ENCODE results near the gene TET2. TPM values are rescaled to one million over a fixed set of nuclear protein-coding genes. Genes with fewer than 3 reads are reported as not detected.

The TET2 gene
- total RNA-seq, 1 donor from 2014 or later, result 20.9 TPM

- Histone ChIP-seq H3K36me3 (ENCODE audit: control insufficient read depth in 3 of 3, insufficient read depth in 3 of 3, low read length in 3 of 3) (no peaks in the 10 kb centered on the region), H3K27ac (ENCODE audit: low read depth, low read length) (no peak overlapping the region), H3K27me3 (ENCODE audit: control insufficient read depth in 3 of 3, insufficient read depth in 3 of 3, low read length in 3 of 3) (no peaks in the 10 kb centered on the region), H3K4me1 (ENCODE audit: control insufficient read depth in 3 of 3, insufficient read depth in 3 of 3, low read length in 3 of 3) (peaks cover 6 to 21% (median 13%) of the 10 kb centered on the region in 3 donors), H3K9me3 (ENCODE audit: control insufficient read depth in 3 of 3, low read length in 3 of 3) (no peaks in the 10 kb centered on the region), H3K4me3 (ENCODE audit: low read length in 3 of 3) (no peak overlapping the region), H3K9ac (ENCODE audit: low read depth in 1 of 3, low read length in 3 of 3) (no peak overlapping the region)
These were observed 7.1 kb downstream of the TET2 start for GRCh38 chr4:105153749-105154148.

DNA sequence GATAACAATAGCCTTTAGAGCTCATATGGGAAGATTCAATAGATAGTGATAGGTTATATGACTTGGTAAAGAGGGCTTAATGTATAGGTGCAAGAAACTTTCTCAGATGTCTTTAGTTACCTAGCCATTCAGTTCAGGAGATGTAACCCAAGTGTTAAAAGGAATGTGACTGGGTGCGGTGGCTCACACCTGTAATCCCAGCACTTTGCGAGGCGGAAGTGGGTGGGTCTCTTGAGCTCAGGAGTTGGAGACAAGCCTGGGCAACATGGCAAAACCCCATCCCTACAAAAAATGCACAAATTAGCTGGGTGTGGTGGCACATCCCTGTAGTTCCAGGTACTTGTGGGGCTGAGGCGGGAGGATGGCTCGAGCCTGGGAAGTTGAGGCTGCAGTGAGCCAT lies 7.9 kb downstream of the TET2 start:
- peaks cover 5 to 18% (median 10%) of the 10 kb centered on the region in 3 donors for H3K4me1 ChIP-seq (ENCODE audit: control insufficient read depth in 3 of 3, insufficient read depth in 3 of 3, low read length in 3 of 3)
- no peaks in the 10 kb centered on the region for H3K9me3 ChIP-seq (ENCODE audit: control insufficient read depth in 3 of 3, low read length in 3 of 3)
- no peaks in the 10 kb centered on the region for H3K36me3 ChIP-seq (ENCODE audit: control insufficient read depth in 3 of 3, insufficient read depth in 3 of 3, low read length in 3 of 3)
- H3K27me3 ChIP-seq (ENCODE audit: control insufficient read depth in 3 of 3, insufficient read depth in 3 of 3, low read length in 3 of 3), result no peaks in the 10 kb centered on the region
- H3K27ac ChIP-seq (ENCODE audit: low read depth, low read length), result no peak overlapping the region
- no peak overlapping the region for H3K9ac ChIP-seq (ENCODE audit: low read depth in 1 of 3, low read length in 3 of 3)
- no peak overlapping the region for H3K4me3 ChIP-seq (ENCODE audit: low read length in 3 of 3)

DNA sequence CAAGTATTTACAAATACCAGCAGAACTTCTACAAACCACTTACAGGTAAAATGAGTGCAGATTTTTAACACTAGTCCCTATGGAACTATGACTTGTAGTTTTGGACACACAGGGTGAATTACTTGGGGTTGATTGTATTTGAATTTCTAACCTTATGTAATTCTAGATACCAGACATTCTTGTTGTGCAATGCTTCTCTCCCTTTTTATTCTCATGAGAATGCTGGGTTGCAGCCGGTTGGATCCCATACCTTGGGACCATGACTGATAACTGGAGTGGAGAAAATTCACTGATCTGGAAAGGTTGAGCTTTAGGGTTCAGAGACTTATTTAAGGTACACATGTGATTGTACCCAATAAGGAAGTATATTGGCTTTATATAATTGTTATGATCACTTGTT lies 8.8 kb downstream of the TET2 start:
- Histone ChIP-seq H3K4me3 (ENCODE audit: low read length in 3 of 3) (no peak overlapping the region), H3K27me3 (ENCODE audit: control insufficient read depth in 3 of 3, insufficient read depth in 3 of 3, low read length in 3 of 3) (no peaks in the 10 kb centered on the region), H3K36me3 (ENCODE audit: control insufficient read depth in 3 of 3, insufficient read depth in 3 of 3, low read length in 3 of 3) (no peaks in the 10 kb centered on the region), H3K27ac (ENCODE audit: low read depth, low read length) (no peak overlapping the region), H3K9ac (ENCODE audit: low read depth in 1 of 3, low read length in 3 of 3) (no peak overlapping the region), H3K9me3 (ENCODE audit: control insufficient read depth in 3 of 3, low read length in 3 of 3) (no peaks in the 10 kb centered on the region), H3K4me1 (ENCODE audit: control insufficient read depth in 3 of 3, insufficient read depth in 3 of 3, low read length in 3 of 3) (peaks cover 2 to 14% (median 3%) of the 10 kb centered on the region in 3 donors)

DNA sequence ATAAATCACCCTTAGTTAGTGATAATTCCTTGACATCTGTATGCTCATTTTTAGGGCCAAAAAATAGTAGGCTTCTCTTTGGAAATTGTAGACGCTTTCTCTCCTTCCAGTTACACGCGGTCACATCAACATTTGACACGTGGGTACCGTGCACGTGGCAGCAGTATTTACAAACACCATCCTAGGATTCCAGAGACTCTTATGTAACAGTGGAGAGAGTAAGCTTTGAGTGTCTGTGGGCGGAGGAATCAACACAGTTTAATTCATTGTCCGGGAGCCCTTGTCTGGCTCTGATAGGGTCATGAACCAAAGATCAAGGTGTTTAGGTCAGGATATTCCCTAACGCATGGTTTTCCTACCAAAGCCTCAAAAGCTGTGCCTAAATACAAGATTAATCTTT lies 12.2 kb downstream of the TET2 start:
- peaks cover 2 to 8% (median 5%) of the 10 kb centered on the region in 3 donors for H3K4me1 ChIP-seq (ENCODE audit: control insufficient read depth in 3 of 3, insufficient read depth in 3 of 3, low read length in 3 of 3)
- H3K9me3 ChIP-seq (ENCODE audit: control insufficient read depth in 3 of 3, low read length in 3 of 3), result no peaks in the 10 kb centered on the region
- no peak overlapping the region for H3K9ac ChIP-seq (ENCODE audit: low read depth in 1 of 3, low read length in 3 of 3)
- H3K36me3 ChIP-seq (ENCODE audit: control insufficient read depth in 3 of 3, insufficient read depth in 3 of 3, low read length in 3 of 3), result no peaks in the 10 kb centered on the region
- no peaks in the 10 kb centered on the region for H3K27me3 ChIP-seq (ENCODE audit: control insufficient read depth in 3 of 3, insufficient read depth in 3 of 3, low read length in 3 of 3)
- no peak overlapping the region for H3K4me3 ChIP-seq (ENCODE audit: low read length in 3 of 3)
- H3K27ac ChIP-seq (ENCODE audit: low read depth, low read length), result no peak overlapping the region

GRCh38 chr4:105162123-105162796 lies 15.6 kb downstream of the TET2 start:
- Histone ChIP-seq H3K9ac (ENCODE audit: low read depth in 1 of 3, low read length in 3 of 3) (no peak overlapping the region), H3K9me3 (ENCODE audit: control insufficient read depth in 3 of 3, low read length in 3 of 3) (no peaks in the 10 kb centered on the region), H3K4me3 (ENCODE audit: low read length in 3 of 3) (no peak overlapping the region), H3K27me3 (ENCODE audit: control insufficient read depth in 3 of 3, insufficient read depth in 3 of 3, low read length in 3 of 3) (no peaks in the 10 kb centered on the region), H3K4me1 (ENCODE audit: control insufficient read depth in 3 of 3, insufficient read depth in 3 of 3, low read length in 3 of 3) (peaks cover 0 to 7% (median 2%) of the 10 kb centered on the region in 3 donors), H3K27ac (ENCODE audit: low read depth, low read length) (no peak overlapping the region), H3K36me3 (ENCODE audit: control insufficient read depth in 3 of 3, insufficient read depth in 3 of 3, low read length in 3 of 3) (no peaks in the 10 kb centered on the region)

DNA sequence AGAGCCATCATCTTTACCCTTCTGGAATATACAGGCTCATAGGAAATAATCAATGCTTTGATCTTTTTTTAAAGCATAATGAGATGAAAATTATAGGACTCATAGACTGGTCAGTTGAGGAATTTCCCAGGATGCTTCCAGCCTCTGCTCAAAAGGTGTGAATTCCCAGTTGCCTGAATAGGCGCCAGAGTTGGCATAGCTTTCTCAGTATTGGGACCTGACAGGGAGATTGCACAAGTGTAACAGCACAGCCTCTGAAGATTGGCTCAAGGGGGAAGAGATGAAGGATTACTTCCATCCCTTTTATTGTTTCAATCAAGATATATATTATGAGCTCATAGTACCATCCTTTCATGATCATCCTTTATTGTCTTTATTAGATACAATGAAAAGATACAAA lies 17.9 kb downstream of the TET2 start:
- peaks cover 0 to 7% (median 2%) of the 10 kb centered on the region in 3 donors for H3K4me1 ChIP-seq (ENCODE audit: control insufficient read depth in 3 of 3, insufficient read depth in 3 of 3, low read length in 3 of 3)
- no peaks in the 10 kb centered on the region for H3K9me3 ChIP-seq (ENCODE audit: control insufficient read depth in 3 of 3, low read length in 3 of 3)
- H3K27me3 ChIP-seq (ENCODE audit: control insufficient read depth in 3 of 3, insufficient read depth in 3 of 3, low read length in 3 of 3), result no peaks in the 10 kb centered on the region
- H3K4me3 ChIP-seq (ENCODE audit: low read length in 3 of 3), result no peak overlapping the region
- H3K36me3 ChIP-seq (ENCODE audit: control insufficient read depth in 3 of 3, insufficient read depth in 3 of 3, low read length in 3 of 3), result no peaks in the 10 kb centered on the region
- H3K9ac ChIP-seq (ENCODE audit: low read depth in 1 of 3, low read length in 3 of 3), result no peak overlapping the region
- no peak overlapping the region for H3K27ac ChIP-seq (ENCODE audit: low read depth, low read length)

GRCh38 chr4:105166066-105166465 lies 19.4 kb downstream of the TET2 start:
- no peaks in the 10 kb centered on the region for H3K36me3 ChIP-seq (ENCODE audit: control insufficient read depth in 3 of 3, insufficient read depth in 3 of 3, low read length in 3 of 3)
- H3K9me3 ChIP-seq (ENCODE audit: control insufficient read depth in 3 of 3, low read length in 3 of 3), result no peaks in the 10 kb centered on the region
- no peak overlapping the region for H3K4me3 ChIP-seq (ENCODE audit: low read length in 3 of 3)
- no peak overlapping the region for H3K9ac ChIP-seq (ENCODE audit: low read depth in 1 of 3, low read length in 3 of 3)
- peaks cover 0 to 7% (median 2%) of the 10 kb centered on the region in 3 donors for H3K4me1 ChIP-seq (ENCODE audit: control insufficient read depth in 3 of 3, insufficient read depth in 3 of 3, low read length in 3 of 3)
- H3K27me3 ChIP-seq (ENCODE audit: control insufficient read depth in 3 of 3, insufficient read depth in 3 of 3, low read length in 3 of 3), result no peaks in the 10 kb centered on the region
- no peak overlapping the region for H3K27ac ChIP-seq (ENCODE audit: low read depth, low read length)

DNA sequence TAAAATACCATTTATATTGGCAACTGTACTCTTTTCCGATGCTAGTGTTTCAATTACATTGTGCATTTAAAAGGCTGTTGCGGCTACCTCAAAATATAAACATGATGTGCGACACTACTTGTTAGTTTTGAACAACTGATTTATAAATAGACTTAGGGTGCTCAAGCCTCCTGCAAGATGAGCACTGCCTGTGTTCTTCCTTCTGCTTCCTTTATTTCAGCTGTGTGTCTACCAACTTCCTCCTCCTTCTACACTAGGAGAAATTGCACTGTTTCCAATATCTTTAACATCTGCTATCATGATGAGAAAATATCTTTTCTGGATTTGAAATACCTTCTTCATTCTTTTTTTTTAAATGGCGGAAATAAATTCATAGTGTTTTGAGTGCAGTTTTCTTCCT lies 24.0 kb downstream of the TET2 start:
- Histone ChIP-seq H3K4me1 (ENCODE audit: control insufficient read depth in 3 of 3, insufficient read depth in 3 of 3, low read length in 3 of 3) (peaks cover 0 to 3% (median 0%) of the 10 kb centered on the region in 3 donors), H3K9ac (ENCODE audit: low read depth in 1 of 3, low read length in 3 of 3) (no peak overlapping the region), H3K36me3 (ENCODE audit: control insufficient read depth in 3 of 3, insufficient read depth in 3 of 3, low read length in 3 of 3) (no peaks in the 10 kb centered on the region), H3K4me3 (ENCODE audit: low read length in 3 of 3) (no peak overlapping the region), H3K27ac (ENCODE audit: low read depth, low read length) (no peak overlapping the region), H3K9me3 (ENCODE audit: control insufficient read depth in 3 of 3, low read length in 3 of 3) (no peaks in the 10 kb centered on the region), H3K27me3 (ENCODE audit: control insufficient read depth in 3 of 3, insufficient read depth in 3 of 3, low read length in 3 of 3) (no peaks in the 10 kb centered on the region)

DNA sequence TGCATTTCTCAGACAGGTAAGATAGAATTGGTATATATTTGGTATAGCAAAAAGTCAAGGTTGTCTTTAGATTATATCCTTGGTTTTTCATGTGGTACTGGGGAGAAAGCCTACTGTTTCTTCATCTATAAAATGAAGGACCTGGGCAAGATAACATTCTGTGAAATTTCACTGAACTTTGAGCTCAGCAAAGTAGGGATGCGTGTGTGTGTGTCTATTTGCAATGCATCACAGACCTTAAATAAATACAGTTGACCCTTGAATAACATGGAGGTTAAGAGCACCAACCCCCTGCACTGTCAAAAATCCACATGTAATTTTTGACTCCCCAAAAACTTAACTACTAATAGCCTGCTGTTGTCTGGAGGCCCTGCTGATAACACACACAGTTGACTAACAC lies 25.2 kb downstream of the TET2 start:
- no peaks in the 10 kb centered on the region for H3K9me3 ChIP-seq (ENCODE audit: control insufficient read depth in 3 of 3, low read length in 3 of 3)
- no peaks in the 10 kb centered on the region for H3K27me3 ChIP-seq (ENCODE audit: control insufficient read depth in 3 of 3, insufficient read depth in 3 of 3, low read length in 3 of 3)
- H3K4me1 ChIP-seq (ENCODE audit: control insufficient read depth in 3 of 3, insufficient read depth in 3 of 3, low read length in 3 of 3), result peaks cover 0 to 3% (median 0%) of the 10 kb centered on the region in 3 donors
- no peak overlapping the region for H3K4me3 ChIP-seq (ENCODE audit: low read length in 3 of 3)
- H3K36me3 ChIP-seq (ENCODE audit: control insufficient read depth in 3 of 3, insufficient read depth in 3 of 3, low read length in 3 of 3), result no peaks in the 10 kb centered on the region
- no peak overlapping the region for H3K9ac ChIP-seq (ENCODE audit: low read depth in 1 of 3, low read length in 3 of 3)
- H3K27ac ChIP-seq (ENCODE audit: low read depth, low read length), result no peak overlapping the region

DNA sequence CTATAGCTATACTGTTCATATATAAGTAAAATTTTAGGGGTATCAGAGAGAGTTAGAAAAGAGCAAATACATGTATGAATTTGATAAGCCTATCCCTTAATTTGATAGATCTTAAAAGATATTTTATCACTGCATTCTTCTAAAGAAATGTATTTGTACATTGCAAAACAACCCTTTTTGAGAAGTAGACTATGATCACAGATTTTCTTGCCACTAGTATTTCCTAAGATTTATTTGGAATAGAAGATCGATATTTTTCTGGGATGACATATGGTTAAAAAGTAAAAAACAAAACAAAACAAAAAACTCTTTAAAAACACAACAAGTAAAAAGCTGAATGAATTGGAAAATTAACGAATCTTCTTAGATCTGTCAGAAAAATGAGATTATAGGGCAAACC lies 27.4 kb downstream of the TET2 start:
- Histone ChIP-seq H3K4me3 (ENCODE audit: low read length in 3 of 3) (no peak overlapping the region), H3K9me3 (ENCODE audit: control insufficient read depth in 3 of 3, low read length in 3 of 3) (no peaks in the 10 kb centered on the region), H3K27ac (ENCODE audit: low read depth, low read length) (no peak overlapping the region), H3K4me1 (ENCODE audit: control insufficient read depth in 3 of 3, insufficient read depth in 3 of 3, low read length in 3 of 3) (peaks cover 0 to 3% (median 0%) of the 10 kb centered on the region in 3 donors), H3K36me3 (ENCODE audit: control insufficient read depth in 3 of 3, insufficient read depth in 3 of 3, low read length in 3 of 3) (no peaks in the 10 kb centered on the region), H3K27me3 (ENCODE audit: control insufficient read depth in 3 of 3, insufficient read depth in 3 of 3, low read length in 3 of 3) (no peaks in the 10 kb centered on the region), H3K9ac (ENCODE audit: low read depth in 1 of 3, low read length in 3 of 3) (no peak overlapping the region)

All from skeletal muscle tissue (tissue), 4 donors.